Stomach (tissue), 9 donors: ENCODE results near the gene SLAMF6. TPM values are rescaled to one million over a fixed set of nuclear protein-coding genes. Genes with fewer than 3 reads are reported as not detected.
"Not testable (repeated sequence)": the region's sequence is repeated elsewhere in the genome, so short reads cannot be mapped to it uniquely, and the experiment has no call there.

Source experiments
- DNase-seq, 2 donors: peaks; one replicate each; pipeline versions ENCODE4 v3.0.0 to v3.0.0-alpha.2; 2013 to 2019
- H3K27ac ChIP-seq, 5 donors: fragments of 200-600 bp in 4 of 5; sonication (generic) in 4 of 5; one replicate each; pipeline ENCODE4 v1.5.1; 2013 to 2019; ENCODE audit warnings: mild to moderate bottlenecking in 1 of 5, moderate library complexity in 1 of 5
- H3K27me3 ChIP-seq, 3 donors: fragments of 200-600 bp; sonication (generic); one replicate each; pipeline ENCODE4 v1.5.1; 2017 to 2019; ENCODE audit warnings: mixed run types in 1 of 3
- H3K36me3 ChIP-seq, 4 donors: fragments of 200-600 bp; sonication (generic); 1 replicate in 3 of 4; 2 replicates in 1 of 4; pipeline ENCODE4 v1.5.1; 2016 to 2019
- H3K4me1 ChIP-seq, 4 donors: fragments of 200-600 bp; sonication (generic); one replicate each; pipeline ENCODE4 v1.5.1; 2016 to 2019
- H3K4me3 ChIP-seq, 4 donors: fragments of 200-600 bp; sonication (generic) in 3 of 4; one replicate each; pipeline ENCODE4 v1.5.1; 2016 to 2019; ENCODE audit warnings: mild to moderate bottlenecking in 1 of 4
- H3K9me3 ChIP-seq, 4 donors: fragments of 200-600 bp; sonication (generic); one replicate each; pipeline ENCODE4 v1.5.1; 2016 to 2019
- CTCF ChIP-seq, 7 experiments: fragments of 450-650 bp in 4 of 7; fragments of 200-600 bp in 3 of 7; sonication (generic) in 3 of 7; IDR thresholded peaks; one replicate each; pipeline ENCODE4 v1.5.1; 2016 to 2019; ENCODE audit warnings: antibody characterized with exemption in 7 of 7, control low read depth in 2 of 7, mild to moderate bottlenecking in 1 of 7
- EP300 ChIP-seq: sonication (generic); formaldehyde crosslinking; IDR thresholded peaks from one replicate; pipeline ENCODE4 v1.6.1; 2017; ENCODE audit warnings: antibody characterized with exemption
- POLR2A ChIP-seq, 4 donors: fragments of 450-650 bp; IDR thresholded peaks; one replicate each; pipeline ENCODE4 v1.6.1; 2016; ENCODE audit warnings: antibody characterized with exemption in 4 of 4, control low read depth in 2 of 4, mild to moderate bottlenecking in 1 of 4, moderate library complexity in 1 of 4
- POLR2AphosphoS5 ChIP-seq, 3 donors: sonication (generic); formaldehyde crosslinking; IDR thresholded peaks; one replicate each; pipeline ENCODE4 v1.6.1; 2016; ENCODE audit warnings: antibody characterized with exemption in 3 of 3
- WGBS, 5 donors: extraction: QIAGEN DNeasy Blood & Tissue Kit in 3 of 5; methylation state at CpG; one replicate each; pipeline versions ENCODE4 v1.1.5 to v1.1.7; 2013 to 2018; 5-methylcytosine and 5-hydroxymethylcytosine counted together
- intact Hi-C: fragments of 100-400 bp; cut with DNase I; formaldehyde crosslinking; loops from one replicate; pipeline ENCODE4 v1.15.1; 2023; ENCODE audit warnings: low total_unique reads
- polyA plus RNA-seq, 3 donors: library from polyadenylated mRNA; stranded (reverse); fragments of 200-250 nt; gene quantifications; one replicate each; pipeline ENCODE4 v1.2.3, GENCODE V29; 2013
- total RNA-seq, 5 donors: library from RNA; depleted of rRNA; stranded (reverse); fragments of >200 nt; gene quantifications; one replicate each; pipeline versions ENCODE4 v1.1.0 to v1.2.3, GENCODE V29; 2014 to 2016
- donor health status: healthy with polysubstance abuse.
- donor health status: Bipolar disorder and iron deficiency.
- donor health status: healthy.

Gene SLAMF6
- total and polyA plus RNA-seq, 8 donors, result 0.19 to 18.1 (median 1.1) TPM; not detected in 1

GRCh38 chr1:160500321-160500990, 22.6 kb downstream of the SLAMF6 start:
- Histone ChIP-seq H3K4me1 (no peaks in the 10 kb centered on the region), H3K27me3 (no peaks in the 10 kb centered on the region), H3K36me3 (no peaks in the 10 kb centered on the region), H3K4me3 (no peak overlapping the region), H3K27ac (no peak overlapping the region), H3K9me3 (peaks cover 0 to 19% (median 4%) of the 10 kb centered on the region in 4 donors)
- TF ChIP-seq POLR2AphosphoS5 (IDR thresholded peaks at IDR 0.05) (no peak), EP300 (no peak), CTCF (IDR thresholded peaks at IDR 0.05) (no peak), POLR2A (IDR thresholded peaks at IDR 0.05) (no peak)
- DNase-seq, result no peak
- 52 to 78% (median 71%) methylated on average over 1 of the region's 1 CpG for WGBS, 5 donors
- intact Hi-C loops, result no loop called here

GRCh38 chr1:160499631-160500030, 23.4 kb downstream of the SLAMF6 start:
- no peaks in the 10 kb centered on the region for H3K36me3 ChIP-seq
- no peaks in the 10 kb centered on the region for H3K27me3 ChIP-seq
- H3K27ac ChIP-seq, result no peak overlapping the region

DNA sequence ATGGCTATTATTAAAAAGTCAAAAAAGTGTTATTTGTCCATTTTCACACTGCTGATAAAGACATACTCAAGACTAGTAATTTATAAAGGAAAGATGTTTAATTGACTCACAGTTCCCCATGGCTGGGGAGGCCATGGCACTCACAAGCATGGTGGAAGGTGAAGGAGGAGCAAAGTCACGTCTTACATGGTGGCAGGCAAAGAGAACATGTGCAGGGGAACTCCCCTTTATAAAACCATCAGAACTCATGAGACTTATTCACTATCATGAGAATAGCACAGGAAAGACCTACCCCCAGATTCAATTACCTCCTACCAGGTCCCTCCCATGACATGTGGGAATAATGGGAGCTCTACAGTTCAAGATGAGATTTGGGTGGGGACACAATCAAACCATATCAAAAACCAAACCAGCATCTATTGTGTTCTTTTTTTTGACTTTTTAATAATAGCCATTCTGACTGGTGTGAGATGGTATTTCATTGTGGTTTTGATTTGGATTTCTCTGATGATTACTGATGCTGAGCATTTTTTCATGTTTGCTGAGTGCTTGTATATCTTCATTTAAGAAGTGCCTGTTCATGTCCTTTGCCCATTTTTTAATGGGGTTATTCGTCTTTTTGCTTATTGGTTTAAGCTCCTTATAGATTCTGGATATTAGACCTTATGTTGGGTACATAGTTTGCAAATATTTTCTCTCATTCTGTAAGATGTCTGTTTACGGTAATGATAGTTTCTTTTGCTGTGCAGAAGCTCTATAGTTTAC, 24.6 kb downstream of the SLAMF6 start:
- intact Hi-C loops, DNase-seq, H3K4me3 ChIP-seq, H3K27me3 ChIP-seq, H3K27ac ChIP-seq, H3K4me1 ChIP-seq, H3K36me3 ChIP-seq: not testable (repeated sequence)
- peaks cover 0 to 15% (median 2%) of the 10 kb centered on the region in 4 donors for H3K9me3 ChIP-seq
- WGBS, 5 donors, result 79 to 97% (median 96%) methylated on average over 3 of the region's 3 CpGs

More at GRCh38 chr1:160499631-160500030, 23.4 kb downstream of the SLAMF6 start:
- WGBS, 5 donors, result 88 to 95% (median 90%) methylated on average over 1 of the region's 1 CpG
- TF ChIP-seq EP300 (no peak), CTCF (IDR thresholded peaks at IDR 0.05) (no peak), POLR2A (IDR thresholded peaks at IDR 0.05) (no peak), POLR2AphosphoS5 (IDR thresholded peaks at IDR 0.05) (no peak)
- peaks cover 0 to 15% (median under 1%) of the 10 kb centered on the region in 4 donors for H3K9me3 ChIP-seq
- intact Hi-C loops, result no loop called here
- H3K4me3 ChIP-seq, result no peak overlapping the region
- H3K4me1 ChIP-seq, result no peaks in the 10 kb centered on the region
- no peak for DNase-seq

DNA sequence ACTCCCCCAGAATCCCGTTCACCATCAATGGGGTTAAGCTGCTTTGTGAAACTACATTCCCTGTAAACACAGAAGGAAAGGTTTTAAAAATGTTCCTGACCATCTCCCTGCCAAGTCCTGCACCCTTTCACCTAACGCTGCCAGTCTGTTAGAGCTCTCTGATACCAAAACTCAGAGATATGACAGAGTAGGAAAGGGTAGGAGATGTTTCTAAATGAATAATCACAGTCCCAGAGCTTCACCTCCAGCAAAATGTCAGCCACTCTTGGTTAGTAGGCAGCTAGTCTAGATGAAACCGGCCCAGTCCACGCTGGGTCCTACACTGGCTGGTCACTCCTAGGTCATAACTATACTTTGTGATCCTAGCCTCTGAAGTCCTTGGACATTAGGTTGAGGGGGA, 26.7 kb downstream of the SLAMF6 start:
- DNase-seq, result no peak
- WGBS, 5 donors, result 82 to 88% (median 85%) methylated on average over 4 of the region's 4 CpGs
- H3K9me3 ChIP-seq, result peaks cover 0 to 15% (median 2%) of the 10 kb centered on the region in 4 donors
- TF ChIP-seq EP300 (no peak), POLR2A (IDR thresholded peaks at IDR 0.05) (no peak), CTCF (IDR thresholded peaks at IDR 0.05) (no peak), POLR2AphosphoS5 (IDR thresholded peaks at IDR 0.05) (no peak)
- no peak overlapping the region for H3K27ac ChIP-seq
- no peaks in the 10 kb centered on the region for H3K4me1 ChIP-seq
- no peaks in the 10 kb centered on the region for H3K27me3 ChIP-seq
- intact Hi-C loops, result no loop called here
- no peak overlapping the region for H3K4me3 ChIP-seq
- H3K36me3 ChIP-seq, result no peaks in the 10 kb centered on the region
